ENCODE data around the gene MRPS35.

DNA sequence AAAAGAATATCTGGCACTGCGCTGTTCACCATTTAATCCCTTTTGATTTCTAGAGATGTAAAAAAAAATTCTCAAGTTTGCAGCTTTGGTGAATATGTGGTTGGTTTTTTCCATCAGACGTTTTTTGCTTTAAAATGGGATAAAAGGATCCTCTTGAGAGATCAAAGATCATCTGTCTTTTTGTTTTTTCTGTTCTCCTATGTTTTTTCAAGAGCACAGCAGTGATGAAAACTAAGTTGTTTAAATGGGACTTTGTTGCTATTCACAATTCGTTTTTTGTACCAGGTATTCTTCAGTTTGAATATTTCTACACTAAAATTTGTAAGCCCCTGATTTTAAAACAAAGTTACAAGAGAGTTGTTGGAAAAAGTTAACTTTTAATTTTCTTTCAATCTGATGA, 44.1 kb upstream of the MRPS35 start:
- TF ChIP-seq, protein P1, sequence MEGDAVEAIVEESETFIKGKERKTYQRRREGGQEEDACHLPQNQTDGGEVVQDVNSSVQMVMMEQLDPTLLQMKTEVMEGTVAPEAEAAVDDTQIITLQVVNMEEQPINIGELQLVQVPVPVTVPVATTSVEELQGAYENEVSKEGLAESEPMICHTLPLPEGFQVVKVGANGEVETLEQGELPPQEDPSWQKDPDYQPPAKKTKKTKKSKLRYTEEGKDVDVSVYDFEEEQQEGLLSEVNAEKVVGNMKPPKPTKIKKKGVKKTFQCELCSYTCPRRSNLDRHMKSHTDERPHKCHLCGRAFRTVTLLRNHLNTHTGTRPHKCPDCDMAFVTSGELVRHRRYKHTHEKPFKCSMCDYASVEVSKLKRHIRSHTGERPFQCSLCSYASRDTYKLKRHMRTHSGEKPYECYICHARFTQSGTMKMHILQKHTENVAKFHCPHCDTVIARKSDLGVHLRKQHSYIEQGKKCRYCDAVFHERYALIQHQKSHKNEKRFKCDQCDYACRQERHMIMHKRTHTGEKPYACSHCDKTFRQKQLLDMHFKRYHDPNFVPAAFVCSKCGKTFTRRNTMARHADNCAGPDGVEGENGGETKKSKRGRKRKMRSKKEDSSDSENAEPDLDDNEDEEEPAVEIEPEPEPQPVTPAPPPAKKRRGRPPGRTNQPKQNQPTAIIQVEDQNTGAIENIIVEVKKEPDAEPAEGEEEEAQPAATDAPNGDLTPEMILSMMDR (IDR thresholded peaks at IDR 0.05): no peak
- no peak for TF ChIP-seq EZH2 (IDR thresholded peaks at IDR 0.05; ENCODE audit: borderline replicate concordance, insufficient read depth, low read depth, low read length, poor library complexity, severe bottlenecking)
